T-helper 1 cell treated with Interleukin-12 subunit alpha and Interleukin-12 subunit beta and Interleukin-4 antibody, amounts not matched to agents 30 ng/mL and 1 ng/mL, for 36 hours (primary cell): ENCODE measurements around the gene PRR5. TPM values are rescaled to one million over a fixed set of nuclear protein-coding genes. Genes with fewer than 3 reads are reported as not detected.

Experiments used
- intact Hi-C: fragments of 100-400 bp; cut with micrococcal nuclease; formaldehyde crosslinking; loops from one replicate; pipeline ENCODE4 v1.15.1; 2024
- total RNA-seq: library from RNA; stranded (reverse); gene quantifications from 2 replicates; pipeline ENCODE4 v1.2.3, GENCODE V29; 2022

PRR5 gene
- total RNA-seq, 1 donor from 2014 or later, result 14.6 TPM

DNA sequence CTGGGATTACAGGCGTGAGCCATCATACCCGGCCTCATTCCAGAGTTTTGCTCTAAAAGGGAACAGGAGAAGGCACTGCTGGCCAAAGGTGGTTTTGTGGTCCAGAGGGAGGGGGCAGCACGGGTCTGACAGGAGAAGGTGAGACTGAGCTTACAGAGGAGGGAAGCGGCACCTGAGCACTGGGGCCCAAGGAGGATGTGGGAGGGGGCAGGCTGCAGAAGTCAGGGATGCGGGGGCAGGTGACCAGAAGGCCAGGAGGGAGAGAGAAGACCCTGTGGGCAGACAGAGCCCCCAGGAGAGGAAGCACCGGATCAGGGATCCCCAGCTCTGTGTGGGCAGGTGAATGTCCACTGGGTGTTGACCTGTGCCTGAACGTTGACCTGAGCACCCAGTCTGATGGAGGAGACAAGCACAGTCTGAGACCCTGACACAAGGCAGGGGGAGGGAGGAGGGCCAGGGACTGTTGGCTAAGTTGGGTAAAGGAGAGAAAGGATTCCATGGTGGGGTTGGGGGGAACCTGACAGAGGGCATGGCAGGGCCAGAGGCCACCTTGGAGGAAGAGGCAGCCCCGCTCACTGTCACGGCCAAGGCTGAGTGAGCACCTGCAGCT, 12.0 kb upstream of the PRR5 start:
- intact Hi-C loops, result no loop called here

DNA sequence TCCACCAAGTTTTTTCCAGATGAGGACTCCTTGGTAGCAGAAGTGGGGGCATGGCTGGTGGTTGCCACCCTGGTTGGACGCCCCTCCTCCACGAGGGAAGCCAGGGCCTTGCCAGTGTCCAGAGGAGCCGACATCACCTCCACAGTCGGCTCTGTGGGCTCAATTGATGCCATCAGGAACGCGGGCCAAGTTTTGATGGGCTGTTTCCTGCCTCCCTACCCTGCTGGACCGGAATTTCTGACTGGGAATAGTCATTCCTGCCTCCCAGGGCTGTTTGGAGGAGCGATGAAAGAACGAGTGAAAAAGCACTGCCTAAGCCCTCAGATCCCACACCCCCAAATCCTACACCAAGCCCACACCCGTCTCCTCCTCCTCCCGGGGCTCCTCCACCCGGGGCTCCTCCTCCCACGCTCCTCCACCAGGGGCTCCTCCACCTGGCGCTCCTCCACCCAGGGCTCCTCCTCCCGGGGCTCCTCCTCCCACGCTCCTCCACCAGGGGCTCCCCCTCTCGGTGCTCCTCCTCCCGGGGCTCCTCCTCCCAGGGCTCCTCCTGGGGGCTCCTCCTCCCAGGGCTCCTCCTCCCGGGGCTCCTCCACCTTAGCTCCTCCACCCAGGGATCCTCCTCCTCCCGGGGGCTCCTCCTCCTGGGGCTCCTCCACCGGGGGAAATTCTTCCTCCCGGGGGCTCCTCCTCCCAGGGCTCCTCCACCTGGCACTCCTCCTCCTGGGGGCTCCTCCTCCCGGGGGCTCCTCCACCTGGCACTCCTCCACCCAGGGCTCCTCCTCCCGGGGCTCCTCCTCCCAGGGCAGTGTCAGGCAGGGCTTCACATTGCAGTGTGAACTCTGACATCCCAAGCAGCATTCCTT, 10.0 kb upstream of the PRR5 start:
- intact Hi-C loops, result no loop called here

GRCh38 chr22:44692662-44693007, 9.4 kb upstream of the PRR5 start:
- intact Hi-C loops, result no loop called here

DNA sequence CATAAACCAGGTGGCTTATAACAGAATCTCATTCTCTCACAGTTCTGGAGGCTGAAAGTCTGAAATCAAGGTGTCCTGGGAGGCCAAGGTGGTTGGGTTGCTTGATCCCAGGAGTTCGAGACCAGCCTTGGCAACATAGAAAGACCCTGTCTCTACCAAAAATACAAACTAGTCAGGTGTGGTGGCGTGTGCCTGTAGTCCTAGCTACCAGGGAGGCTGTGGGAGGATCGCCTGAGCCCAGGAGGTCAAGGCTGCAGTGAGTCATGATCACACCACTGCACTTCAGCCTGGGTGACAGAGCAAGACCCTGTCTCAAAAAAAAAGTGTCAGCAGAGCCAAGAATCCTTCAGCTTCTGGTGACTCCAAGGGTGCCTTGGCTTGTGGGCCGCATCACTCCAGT, 8.9 kb upstream of the PRR5 start:
- intact Hi-C loops, result no loop called here

- intact Hi-C loops, result no loop called here
Measured at GRCh38 chr22:44693756-44694155, 8.2 kb upstream of the PRR5 start.

DNA sequence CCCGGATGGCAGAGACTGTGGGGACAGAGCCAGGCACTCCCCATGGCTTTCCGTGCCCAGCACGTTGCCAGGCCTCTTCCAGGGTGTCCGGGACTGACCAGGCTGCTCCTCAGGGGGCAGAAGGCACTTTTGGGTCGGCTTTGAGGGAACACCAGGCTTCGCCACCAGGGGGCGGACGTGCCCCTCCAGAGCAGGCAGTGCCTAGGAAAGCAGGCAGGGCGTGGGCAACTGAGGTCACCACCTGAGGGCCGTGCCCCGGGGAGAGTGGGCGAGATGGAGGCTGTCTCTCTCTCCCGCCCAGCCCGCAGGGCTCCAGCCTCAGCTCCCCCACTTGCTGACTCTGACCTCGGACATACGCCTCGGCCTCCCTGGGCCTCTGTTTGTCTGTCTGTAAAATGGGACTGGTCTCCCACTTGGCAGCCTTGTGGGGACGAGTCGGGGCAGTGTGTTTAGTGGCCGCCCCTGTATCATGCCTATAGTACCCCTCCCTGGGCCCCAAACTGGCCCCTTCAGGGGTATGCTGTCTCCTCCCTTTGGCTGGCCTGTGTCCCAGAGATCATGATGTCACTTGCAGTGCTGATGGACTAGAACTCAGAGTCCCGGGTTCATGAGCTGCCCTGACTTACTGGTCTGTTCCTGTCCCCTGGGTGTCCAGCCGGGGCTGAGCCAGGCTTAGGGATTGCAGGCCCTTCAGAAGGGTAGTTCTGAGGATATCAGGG, 4.4 kb upstream of the PRR5 start:
- intact Hi-C loops, result loop anchor here (1.0 kb wide), 3 partner anchors 12 to 39 kb away; no protein-coding TSS in a partner anchor

GRCh38 chr22:44698531-44699421, 3.2 kb upstream of the PRR5 start:
- intact Hi-C loops, result no loop called here

DNA sequence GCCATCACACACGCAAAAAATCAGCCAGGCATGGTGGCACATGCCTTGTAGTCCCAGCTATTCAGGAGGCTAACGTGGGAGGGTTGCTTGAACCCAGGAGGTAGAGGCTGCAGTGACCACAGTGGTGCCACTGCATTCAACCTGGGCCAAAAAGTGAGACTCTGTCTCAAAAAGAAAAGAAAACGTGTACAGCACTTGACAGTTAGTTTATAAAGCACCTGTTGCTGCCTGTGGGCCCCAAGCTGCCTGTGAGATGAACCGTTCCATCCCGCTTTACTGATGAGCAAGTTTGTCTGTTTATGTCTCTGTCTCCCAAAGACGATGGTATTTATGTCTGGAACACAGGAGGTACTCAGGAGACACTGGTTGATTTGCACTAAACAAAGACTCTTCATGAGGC, 1.5 kb upstream of the PRR5 start:
- intact Hi-C loops, result loop anchor here (5.0 to 10.0 kb wide), 2 partner anchors 464 to 508 kb away; partner anchors contain the start of gene NUP50

GRCh38 chr22:44701187-44701790, 715 bp upstream of the PRR5 start:
- intact Hi-C loops, result loop anchor here (5.0 to 10.0 kb wide), 2 partner anchors 464 to 509 kb away; partner anchors contain the start of gene NUP50

DNA sequence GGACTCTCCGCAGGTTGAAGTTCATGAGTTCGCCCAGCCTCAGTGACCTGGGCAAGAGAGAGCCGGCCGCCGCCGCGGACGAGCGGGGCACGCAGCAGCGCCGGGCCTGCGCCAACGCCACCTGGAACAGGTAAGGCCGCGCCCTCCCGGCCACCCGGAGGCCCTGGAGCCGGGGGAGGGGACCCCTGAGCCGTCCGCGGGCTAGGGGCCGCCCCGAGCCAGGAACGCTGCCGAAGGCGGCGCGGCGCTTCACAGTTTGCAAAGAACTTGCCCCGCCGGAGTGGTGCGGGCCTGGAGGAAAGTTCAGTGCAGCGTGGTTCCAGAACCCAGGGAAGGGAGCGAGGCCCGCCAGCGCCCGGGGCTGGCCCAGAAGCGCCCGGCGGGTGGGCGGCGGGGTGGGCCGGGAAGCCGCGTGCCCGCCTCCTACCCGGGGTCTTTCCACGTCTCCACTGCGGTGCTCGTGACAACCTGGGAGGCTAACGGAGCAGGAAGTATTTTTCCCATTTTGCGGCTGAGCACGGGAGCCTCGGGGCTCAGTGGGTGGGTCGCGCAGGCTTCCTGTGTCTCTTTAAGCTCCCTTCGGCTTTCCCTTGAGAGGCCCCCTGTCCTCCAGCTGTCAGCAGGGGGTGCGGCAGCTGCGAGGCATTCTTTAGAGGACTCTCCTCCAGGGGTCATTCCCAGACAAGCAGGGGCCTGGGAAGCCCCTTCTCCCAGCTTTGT, 635 bp downstream of the PRR5 start:
- intact Hi-C loops, result loop anchor here (1.0 to 10.0 kb wide), 6 partner anchors 17 to 890 kb away; partner anchors contain the start of genes EFCAB6 and NUP50

- intact Hi-C loops, result loop anchor here (5.0 to 10.0 kb wide), 2 partner anchors 461 to 511 kb away; partner anchors contain the start of gene NUP50
Measured at GRCh38 chr22:44703255-44703870, 1.4 kb downstream of the PRR5 start.

DNA sequence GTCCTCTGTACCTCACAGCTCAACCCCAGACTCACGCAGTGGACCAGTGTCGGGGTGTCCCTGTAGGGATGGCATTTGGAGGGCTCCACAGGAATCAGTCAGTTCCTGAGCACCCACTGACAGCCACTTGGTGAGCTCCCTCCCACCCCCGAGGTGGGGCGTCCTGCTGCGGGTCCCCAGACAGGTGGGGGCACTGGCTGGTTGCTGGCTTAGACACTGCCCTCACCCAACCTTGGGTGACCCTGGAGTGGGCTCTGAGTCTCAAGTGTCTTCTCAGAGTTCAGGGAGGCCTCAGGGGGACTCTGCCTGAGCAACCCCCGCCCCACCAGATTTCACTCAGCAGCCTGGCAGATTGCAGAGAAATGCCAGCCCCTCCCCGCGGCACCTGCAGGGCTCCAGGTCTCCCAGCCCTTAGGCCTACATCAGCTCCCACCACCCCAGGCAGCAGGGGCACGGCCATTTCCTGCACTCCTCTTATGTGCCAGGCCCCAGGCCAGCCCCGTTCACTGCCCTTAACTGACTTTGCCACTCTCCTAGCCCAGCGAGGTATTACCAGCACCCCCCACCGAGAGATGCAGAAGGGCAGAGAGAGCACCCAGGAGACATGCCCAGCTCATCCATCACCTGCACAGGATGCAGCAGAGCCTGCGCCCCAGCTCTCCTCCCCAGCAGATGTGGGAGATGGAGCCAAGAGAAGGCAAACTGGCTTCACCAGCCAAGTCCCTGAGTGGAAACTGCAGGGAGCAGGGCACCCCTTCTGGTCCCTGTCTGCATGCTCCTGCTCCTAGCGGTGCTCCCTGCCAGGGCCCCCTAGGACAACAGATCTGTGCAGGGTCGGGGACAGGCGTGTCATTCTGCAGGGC, 2.4 kb downstream of the PRR5 start:
- intact Hi-C loops, result loop anchor here (5.0 to 10.0 kb wide), 2 partner anchors 460 to 512 kb away; partner anchors contain the start of gene NUP50

DNA sequence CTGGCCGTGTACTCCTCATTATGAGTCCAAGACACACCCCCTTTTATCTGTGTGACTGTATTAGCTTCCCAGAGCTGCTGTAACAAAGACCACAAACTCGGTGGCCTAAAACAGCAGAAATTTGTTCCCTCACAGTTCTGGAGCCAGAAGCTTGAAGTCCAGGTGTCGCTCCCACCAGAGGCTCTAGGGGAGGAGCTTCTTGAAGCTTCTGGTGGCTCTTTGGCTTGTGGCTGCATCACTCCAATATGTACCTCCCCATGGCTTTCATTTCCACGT, 3.0 kb downstream of the PRR5 start:
- intact Hi-C loops, result loop anchor here (10.0 kb wide), 1 partner anchor 460 kb away; the partner anchor contains the start of gene NUP50

- intact Hi-C loops, result loop anchor here (10.0 kb wide), 1 partner anchor 458 kb away; the partner anchor contains the start of gene NUP50
Measured at GRCh38 chr22:44706488-44706887, 4.5 kb downstream of the PRR5 start.

GRCh38 chr22:44707178-44707577, 5.2 kb downstream of the PRR5 start:
- intact Hi-C loops, result loop anchor here (10.0 kb wide), 1 partner anchor 458 kb away; the partner anchor contains the start of gene NUP50

DNA sequence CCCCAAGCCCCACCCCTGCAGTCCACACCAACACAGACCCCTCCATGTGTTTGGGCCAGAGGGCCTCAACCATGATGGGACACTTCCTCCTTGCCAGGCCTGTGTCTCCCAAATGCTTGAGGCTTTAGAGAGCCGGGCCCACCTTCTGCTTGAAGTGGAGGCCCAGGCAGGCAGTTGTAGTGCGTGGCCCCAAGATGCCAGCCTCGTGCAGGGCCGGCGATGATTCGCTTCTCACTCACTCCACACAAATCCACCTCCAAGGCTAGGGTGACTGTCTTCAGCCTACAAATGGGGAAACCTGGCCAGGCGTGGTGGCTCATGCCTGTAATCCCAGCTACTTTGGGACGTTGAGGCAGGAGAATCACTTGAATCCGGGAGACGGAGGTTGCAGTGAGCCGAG, 5.7 kb downstream of the PRR5 start:
- intact Hi-C loops, result loop anchor here (10.0 kb wide), 1 partner anchor 457 kb away; the partner anchor contains the start of gene NUP50

GRCh38 chr22:44709881-44710392, 7.9 kb downstream of the PRR5 start:
- intact Hi-C loops, result loop anchor here (10.0 kb wide), 1 partner anchor 455 kb away; the partner anchor contains the start of gene NUP50
